ENCODE data around the gene PRELID2.
"Not testable (repeated sequence)": the region's sequence is repeated elsewhere in the genome, so short reads cannot be mapped to it uniquely, and the experiment has no call there.

PRELID2 gene

DNA sequence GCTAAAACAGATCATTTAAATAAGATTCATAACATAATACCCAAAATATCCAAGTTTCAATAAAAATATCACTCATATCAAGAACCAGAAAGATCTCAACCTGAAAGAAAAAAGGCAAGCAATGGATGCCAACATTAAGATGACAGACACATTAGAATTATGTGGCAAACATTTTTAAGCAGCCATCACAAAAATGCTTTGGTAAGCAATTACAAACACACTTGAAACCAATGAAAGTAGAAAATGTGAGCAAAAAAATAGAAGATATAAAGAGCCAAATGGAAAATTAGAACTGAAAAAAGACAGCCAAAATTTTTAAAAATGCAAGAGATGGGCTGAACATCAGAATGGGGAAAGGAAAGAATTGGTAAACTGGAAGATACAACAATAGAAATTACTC, 96.9 kb downstream of the PRELID2 start:
- no peak for DNase-seq

DNA sequence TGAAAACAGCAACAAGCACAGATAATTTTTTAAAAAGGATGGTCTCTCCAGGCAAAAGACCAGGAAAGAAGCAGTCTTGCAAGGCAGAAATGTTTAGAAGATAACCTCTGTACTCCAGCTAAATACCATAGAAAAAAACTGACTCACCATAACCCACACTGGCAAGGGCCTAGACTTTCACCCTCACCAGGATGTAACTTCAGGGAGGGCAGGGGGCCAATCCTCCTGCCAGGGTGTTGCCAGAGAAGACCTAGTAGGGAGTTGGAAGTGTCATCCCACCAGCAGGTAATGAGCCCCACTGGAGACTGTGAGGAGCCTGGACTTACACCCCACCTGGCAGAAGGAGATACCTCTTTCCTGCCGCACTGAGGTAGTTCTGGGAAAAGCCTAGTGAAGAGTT, 97.6 kb downstream of the PRELID2 start:
- DNase-seq = no peak

DNA sequence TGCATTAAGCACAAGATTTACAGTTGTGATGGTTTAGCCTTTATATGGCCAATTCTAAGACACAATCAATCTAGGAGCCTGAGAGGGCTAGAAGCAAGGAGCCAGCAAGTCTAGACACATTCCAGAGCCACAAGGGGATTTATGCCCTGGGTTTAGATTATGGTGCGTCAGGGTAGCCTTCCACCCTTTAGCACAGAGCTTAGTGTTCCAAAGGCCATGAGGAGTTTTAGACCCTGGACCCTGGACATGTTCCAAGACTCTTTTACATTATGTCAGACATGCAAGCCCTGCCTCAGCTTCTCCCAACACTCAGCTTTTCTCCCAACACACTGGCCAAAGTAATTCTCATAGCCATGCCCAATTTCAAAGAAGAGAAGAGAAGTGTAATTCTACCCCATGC, 105.2 kb downstream of the PRELID2 start:
- DNase-seq = not testable (repeated sequence)

DNA sequence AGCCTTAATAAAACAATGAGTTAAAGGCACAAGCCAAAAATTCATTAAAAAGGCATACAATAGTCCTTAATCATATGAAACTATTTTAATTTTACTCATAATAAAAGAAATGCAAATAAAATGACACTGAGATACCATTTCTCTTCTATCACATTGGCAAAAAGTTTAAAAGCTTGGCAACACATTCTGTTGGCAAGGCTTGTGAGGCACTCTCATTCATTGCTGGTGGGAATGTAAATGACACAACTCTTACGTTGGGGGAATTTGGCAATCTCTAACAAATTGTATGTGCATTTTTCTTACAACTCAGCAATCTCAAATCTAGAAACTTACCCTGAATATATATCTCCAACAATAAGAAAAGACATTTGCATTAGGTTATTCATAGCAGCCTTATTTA, 111.6 kb downstream of the PRELID2 start:
- no peak for DNase-seq

DNA sequence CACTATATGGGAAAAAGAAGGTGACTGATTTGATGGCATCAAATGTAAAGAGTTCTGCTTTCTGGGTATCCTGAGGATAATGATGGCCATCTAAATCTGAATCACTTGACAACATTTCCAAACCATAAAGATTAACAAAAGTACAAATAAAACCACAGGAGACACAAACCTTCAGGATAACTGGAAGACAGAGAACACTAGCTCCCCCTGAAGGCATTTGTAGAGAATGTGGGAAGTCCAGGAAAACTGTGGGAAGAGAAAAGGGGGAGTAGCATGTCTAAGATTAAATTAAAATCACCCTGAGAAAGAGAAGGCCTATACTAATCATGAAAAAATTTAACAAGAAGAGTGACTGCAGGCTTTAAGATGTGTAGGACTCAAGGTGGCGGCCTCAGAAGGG, 116.2 kb downstream of the PRELID2 start:
- no peak for DNase-seq

DNA sequence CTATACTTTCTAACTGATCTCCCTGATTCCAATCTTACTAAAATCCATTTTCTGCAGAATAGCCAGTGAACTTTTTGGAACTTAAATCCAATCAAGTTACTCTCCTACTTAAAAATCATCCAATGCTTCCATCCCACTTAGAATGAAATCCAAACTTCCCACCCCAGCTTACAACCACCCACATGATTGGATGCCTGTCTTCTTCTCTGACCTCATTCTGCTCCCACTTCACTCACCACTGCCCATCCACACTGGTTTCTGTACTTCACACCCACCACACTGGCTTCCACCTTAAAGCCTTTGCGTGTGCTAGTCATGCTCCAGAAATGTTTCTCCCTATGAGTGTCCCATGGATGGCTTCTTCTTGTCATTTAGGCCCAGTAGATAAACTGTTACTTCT, 119.7 kb downstream of the PRELID2 start:
- no peak for DNase-seq

DNA sequence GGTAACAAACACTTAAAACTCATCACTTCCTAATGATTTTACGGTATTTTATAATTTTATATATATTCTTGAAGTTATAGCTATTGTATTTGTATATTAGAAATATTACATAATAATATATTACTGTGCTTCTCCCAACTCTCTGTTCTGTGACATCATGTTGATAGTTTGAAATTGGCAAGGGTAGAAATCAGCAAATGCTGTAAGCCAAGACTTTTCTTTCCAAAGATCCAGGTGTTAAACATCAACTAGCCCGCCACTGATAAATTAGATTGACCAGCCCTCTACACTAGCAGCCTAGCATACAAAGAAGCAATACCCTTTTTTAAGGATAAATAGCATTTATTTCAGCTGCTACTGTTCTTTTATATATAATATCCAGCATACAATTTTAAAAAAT, 122.9 kb downstream of the PRELID2 start:
- DNase-seq = no peak

DNA sequence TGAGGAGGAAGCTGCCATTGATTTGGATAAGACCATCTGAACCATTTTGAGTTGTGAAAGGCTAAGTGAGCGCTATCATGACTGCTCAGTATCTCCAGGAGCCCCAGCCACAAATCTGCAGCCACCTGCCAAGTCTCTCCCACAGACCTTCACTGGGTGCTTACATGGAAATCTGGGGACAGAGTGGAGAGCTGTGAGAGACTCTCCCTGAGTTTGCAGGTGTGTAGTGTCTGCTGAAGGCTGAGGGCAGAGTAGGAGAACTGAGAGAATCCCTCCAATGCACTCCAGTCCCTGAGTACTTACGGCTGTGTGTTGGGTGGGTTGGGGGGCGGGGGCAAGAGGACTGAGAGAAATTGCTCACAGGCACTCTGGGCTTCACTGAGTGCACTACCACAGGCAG, 123.7 kb downstream of the PRELID2 start:
- DNase-seq = no peak
